Measurements from ENCODE around the gene NPAS1.
"Not testable (repeated sequence)": the region's sequence is repeated elsewhere in the genome, so short reads cannot be mapped to it uniquely, and the experiment has no call there.

The NPAS1 gene

GRCh38 chr19:47005164-47005641 lies 14.4 kb upstream of the NPAS1 start:
- no peak for TF ChIP-seq CTCF (IDR thresholded peaks at IDR 0.05)
- DNase-seq (ENCODE audit: low spot score): no peak

GRCh38 chr19:47005873-47006272 lies 13.8 kb upstream of the NPAS1 start:
- no peak for DNase-seq (ENCODE audit: low spot score)
- no peak overlapping the region for H3K27ac ChIP-seq
- TF ChIP-seq CTCF (IDR thresholded peaks at IDR 0.05): no peak
- no peak overlapping the region for H3K4me3 ChIP-seq

More at GRCh38 chr19:47005164-47005641, 14.4 kb upstream of the NPAS1 start:
- Histone ChIP-seq H3K4me3 (no peak overlapping the region), H3K27ac (no peak overlapping the region)

GRCh38 chr19:47006496-47006895 lies 13.1 kb upstream of the NPAS1 start:
- TF ChIP-seq CTCF (IDR thresholded peaks at IDR 0.05): no peak
- no peak for DNase-seq (ENCODE audit: low spot score)
- no peak overlapping the region for H3K4me3 ChIP-seq
- H3K27ac ChIP-seq: no peak overlapping the region

GRCh38 chr19:47010549-47010948 lies 9.1 kb upstream of the NPAS1 start:
- H3K27ac ChIP-seq; DNase-seq (ENCODE audit: low spot score): not testable (repeated sequence)

GRCh38 chr19:47012617-47013016 lies 7.0 kb upstream of the NPAS1 start:
- no peak for TF ChIP-seq CTCF (IDR thresholded peaks at IDR 0.05)
- Histone ChIP-seq H3K4me3 (no peak overlapping the region), H3K27ac (no peak overlapping the region)
- DNase-seq (ENCODE audit: low spot score): no peak

More at GRCh38 chr19:47010549-47010948, 9.1 kb upstream of the NPAS1 start:
- H3K4me3 ChIP-seq: not testable (repeated sequence)

GRCh38 chr19:47013041-47013517 lies 6.6 kb upstream of the NPAS1 start:
- no peak overlapping the region for H3K27ac ChIP-seq
- peak; percentile 94 for TF ChIP-seq CTCF (IDR thresholded peaks at IDR 0.05)
- DNase-seq (ENCODE audit: low spot score): no peak
- no peak overlapping the region for H3K4me3 ChIP-seq

GRCh38 chr19:47018923-47019322 lies 714 bp upstream of the NPAS1 start:
- TF ChIP-seq CTCF (IDR thresholded peaks at IDR 0.05): no peak
- DNase-seq (ENCODE audit: low spot score): no peak
- no peak overlapping the region for H3K4me3 ChIP-seq
- H3K27ac ChIP-seq: no peak overlapping the region
